HEK293T (cell line): ENCODE results near the gene KCNH1.

ENCODE experiments used
- CTCF ChIA-PET: fragments of 350-600 bp; formaldehyde crosslinking; extraction: SDS; loops from one replicate; lab custom pipeline; 2021; ENCODE audit warnings: antibody characterized with exemption, inconsistent platforms; lab: Yijun Ruan, JAX
- POLR2A ChIA-PET: fragments of 350-600 bp; formaldehyde crosslinking; extraction: SDS; loops from one replicate; lab custom pipeline; 2020; ENCODE audit warnings: antibody characterized with exemption, inconsistent platforms; lab: Yijun Ruan, JAX
- DNase-seq: peaks from one replicate; pipeline ENCODE4 v3.0.0; 2012; ENCODE audit warnings: mixed read lengths; ENCODE audit errors: extremely low spot score
- ARNT ChIP-seq: fragments of 450-650 bp; IDR thresholded peaks from 2 replicates; pipeline ENCODE4 v1.6.1; 2017; ENCODE audit warnings: mild to moderate bottlenecking
- BHLHE40 ChIP-seq: fragments of 450-650 bp; IDR thresholded peaks from 2 replicates; pipeline ENCODE4 v1.6.1; 2016; ENCODE audit warnings: mild to moderate bottlenecking, moderate library complexity, borderline replicate concordance
- CTBP1 ChIP-seq: fragments of 450-650 bp; IDR thresholded peaks from 2 replicates; pipeline ENCODE4 v1.6.1; 2016; ENCODE audit warnings: borderline replicate concordance
- ELF4 ChIP-seq: fragments of 450-650 bp; IDR thresholded peaks from 2 replicates; pipeline ENCODE4 v1.6.1; 2017; ENCODE audit warnings: antibody characterized with exemption
- FOXA1 ChIP-seq: fragments of 450-650 bp; IDR thresholded peaks from 2 replicates; pipeline ENCODE4 v1.6.1; 2016; ENCODE audit warnings: mild to moderate bottlenecking
- FOXK2 ChIP-seq: fragments of 450-650 bp; IDR thresholded peaks from 2 replicates; pipeline ENCODE4 v1.6.1; 2016; ENCODE audit warnings: mild to moderate bottlenecking
- FOXM1 ChIP-seq: fragments of 450-650 bp; IDR thresholded peaks from 2 replicates; pipeline ENCODE4 v1.6.1; 2017; ENCODE audit warnings: mild to moderate bottlenecking, borderline replicate concordance
- HDGF ChIP-seq: fragments of 450-650 bp; IDR thresholded peaks from 2 replicates; pipeline ENCODE4 v1.6.1; 2017; ENCODE audit warnings: antibody characterized with exemption, borderline replicate concordance
- L3MBTL2 ChIP-seq: fragments of 450-650 bp; conservative IDR thresholded peaks from 2 replicates; pipeline ENCODE4 v1.6.1; 2016; ENCODE audit warnings: mild to moderate bottlenecking
- LEF1 ChIP-seq: fragments of 450-650 bp; IDR thresholded peaks from 2 replicates; pipeline ENCODE4 v1.6.1; 2017; ENCODE audit warnings: mild to moderate bottlenecking, borderline replicate concordance
- NFRKB ChIP-seq: fragments of 450-650 bp; IDR thresholded peaks from 2 replicates; pipeline ENCODE4 v1.6.1; 2016; ENCODE audit warnings: mild to moderate bottlenecking, moderate library complexity
- SP1 ChIP-seq: fragments of 450-650 bp; IDR thresholded peaks from 2 replicates; pipeline ENCODE4 v1.6.1; 2017
- SUZ12 ChIP-seq: fragments of 450-650 bp; IDR thresholded peaks from 2 replicates; pipeline ENCODE4 v1.6.1; 2016; ENCODE audit warnings: mild to moderate bottlenecking
- TARDBP ChIP-seq: fragments of 450-650 bp; IDR thresholded peaks from 2 replicates; pipeline ENCODE4 v1.6.1; 2016
- ZNF384 ChIP-seq: fragments of 450-650 bp; IDR thresholded peaks from 2 replicates; pipeline ENCODE4 v1.6.1; 2016
- TF ChIP-seq, protein P1 (sequence below): fragments of 450-650 bp; IDR thresholded peaks from 2 replicates; pipeline ENCODE4 v1.6.1; 2016

Gene KCNH1

GRCh38 chr1:210764536-210764935, 369.4 kb downstream of the KCNH1 start:
- CTCF ChIA-PET, result no interaction called here
- no peak for TF ChIP-seq CTBP1
- no peak for TF ChIP-seq ARNT
- no peak for TF ChIP-seq TARDBP
- no peak for TF ChIP-seq NFRKB
- TF ChIP-seq, protein P1, sequence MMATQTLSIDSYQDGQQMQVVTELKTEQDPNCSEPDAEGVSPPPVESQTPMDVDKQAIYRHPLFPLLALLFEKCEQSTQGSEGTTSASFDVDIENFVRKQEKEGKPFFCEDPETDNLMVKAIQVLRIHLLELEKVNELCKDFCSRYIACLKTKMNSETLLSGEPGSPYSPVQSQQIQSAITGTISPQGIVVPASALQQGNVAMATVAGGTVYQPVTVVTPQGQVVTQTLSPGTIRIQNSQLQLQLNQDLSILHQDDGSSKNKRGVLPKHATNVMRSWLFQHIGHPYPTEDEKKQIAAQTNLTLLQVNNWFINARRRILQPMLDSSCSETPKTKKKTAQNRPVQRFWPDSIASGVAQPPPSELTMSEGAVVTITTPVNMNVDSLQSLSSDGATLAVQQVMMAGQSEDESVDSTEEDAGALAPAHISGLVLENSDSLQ, result no peak
- TF ChIP-seq LEF1, result no peak
- TF ChIP-seq BHLHE40, result no peak
- DNase-seq, result no peak
- POLR2A ChIA-PET, result no interaction called here

- TF ChIP-seq NFRKB (no peak), LEF1 (no peak), ELF4 (no peak), CTBP1 (no peak), SP1 (no peak), L3MBTL2 (no peak), HDGF (no peak), FOXA1 (no peak)
- ChIA-PET POLR2A (no interaction called here), CTCF (no interaction called here)
- DNase-seq, result no peak
These were observed 375.2 kb downstream of the KCNH1 start for GRCh38 chr1:210758761-210759160.

GRCh38 chr1:210758261-210758660, 375.7 kb downstream of the KCNH1 start:
- POLR2A ChIA-PET, result no interaction called here
- no peak for DNase-seq
- TF ChIP-seq LEF1, result no peak
- TF ChIP-seq CTBP1, result no peak
- TF ChIP-seq ZNF384, result no peak
- no peak for TF ChIP-seq TARDBP
- TF ChIP-seq HDGF, result no peak
- TF ChIP-seq FOXA1, result no peak
- no peak for TF ChIP-seq ARNT
- TF ChIP-seq L3MBTL2, result no peak
- CTCF ChIA-PET, result no interaction called here

DNA sequence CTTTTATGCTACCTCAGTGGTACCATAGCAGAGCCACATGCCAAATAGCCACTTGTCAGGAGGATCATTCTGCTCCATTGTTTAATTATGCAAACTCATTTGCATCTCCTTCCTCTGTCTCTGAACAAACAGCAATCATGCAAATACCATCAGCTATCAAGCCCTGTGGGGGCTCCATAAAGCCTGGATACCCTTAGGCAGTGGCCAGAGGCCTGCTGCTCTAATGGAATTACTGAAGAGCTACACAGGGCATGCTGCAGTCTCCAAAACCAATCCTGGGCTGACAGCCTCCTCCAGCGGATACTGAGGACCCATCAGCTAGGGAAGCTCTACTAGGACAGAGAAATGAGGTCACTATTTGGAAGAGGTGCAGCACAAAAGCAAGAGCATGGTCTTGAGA, 376.3 kb downstream of the KCNH1 start:
- ChIA-PET CTCF (no interaction called here), POLR2A (no interaction called here)
- TF ChIP-seq SP1 (no peak), FOXK2 (no peak), CTBP1 (no peak), ARNT (no peak), HDGF (no peak), NFRKB (no peak)
- no peak for DNase-seq

DNA sequence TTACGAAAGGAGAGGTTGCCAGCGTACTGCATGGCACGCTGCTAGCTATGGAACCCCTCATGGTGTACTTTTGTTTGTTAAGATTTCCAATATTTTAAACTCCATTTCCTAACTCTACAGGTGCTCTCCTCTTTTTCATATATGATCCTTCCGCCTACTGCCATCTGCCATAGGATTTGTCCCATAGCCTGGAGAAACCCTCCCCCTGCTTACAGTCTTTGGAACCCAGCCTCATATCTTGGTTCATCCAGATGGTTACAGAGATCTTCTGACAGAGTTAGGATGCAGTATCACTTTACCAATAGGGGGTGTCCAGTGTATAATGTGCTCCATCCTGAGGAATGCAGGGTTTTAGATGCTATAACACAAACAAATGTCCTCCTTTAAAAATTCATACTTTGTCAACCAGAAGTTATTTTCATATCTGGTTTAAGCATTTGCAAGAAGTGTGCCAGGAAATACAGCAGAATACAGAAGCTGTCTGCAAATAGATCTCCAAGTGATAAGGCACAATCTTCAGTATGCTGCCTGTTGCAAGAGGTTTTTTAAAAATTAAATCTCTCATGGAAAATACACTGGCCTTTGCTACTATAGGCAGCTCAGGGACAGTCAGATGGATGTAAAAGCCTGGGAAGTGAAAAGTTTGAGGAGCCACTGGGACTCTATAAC, 377.8 kb downstream of the KCNH1 start:
- CTCF ChIA-PET, result interaction anchor here (0.6 kb wide), 1 partner anchor 173 kb away, joined by 3 read pairs; no protein-coding TSS in a partner anchor
- TF ChIP-seq FOXM1 (no peak), CTBP1 (no peak), TARDBP (no peak), FOXA1 (no peak), FOXK2 (no peak), LEF1 (no peak), L3MBTL2 (no peak), SUZ12 (no peak), NFRKB (no peak), HDGF (no peak), SP1 (no peak), ZNF384 (no peak), ARNT (no peak), BHLHE40 (no peak), ELF4 (no peak)
- TF ChIP-seq, protein P1, result no peak
- POLR2A ChIA-PET, result no interaction called here

DNA sequence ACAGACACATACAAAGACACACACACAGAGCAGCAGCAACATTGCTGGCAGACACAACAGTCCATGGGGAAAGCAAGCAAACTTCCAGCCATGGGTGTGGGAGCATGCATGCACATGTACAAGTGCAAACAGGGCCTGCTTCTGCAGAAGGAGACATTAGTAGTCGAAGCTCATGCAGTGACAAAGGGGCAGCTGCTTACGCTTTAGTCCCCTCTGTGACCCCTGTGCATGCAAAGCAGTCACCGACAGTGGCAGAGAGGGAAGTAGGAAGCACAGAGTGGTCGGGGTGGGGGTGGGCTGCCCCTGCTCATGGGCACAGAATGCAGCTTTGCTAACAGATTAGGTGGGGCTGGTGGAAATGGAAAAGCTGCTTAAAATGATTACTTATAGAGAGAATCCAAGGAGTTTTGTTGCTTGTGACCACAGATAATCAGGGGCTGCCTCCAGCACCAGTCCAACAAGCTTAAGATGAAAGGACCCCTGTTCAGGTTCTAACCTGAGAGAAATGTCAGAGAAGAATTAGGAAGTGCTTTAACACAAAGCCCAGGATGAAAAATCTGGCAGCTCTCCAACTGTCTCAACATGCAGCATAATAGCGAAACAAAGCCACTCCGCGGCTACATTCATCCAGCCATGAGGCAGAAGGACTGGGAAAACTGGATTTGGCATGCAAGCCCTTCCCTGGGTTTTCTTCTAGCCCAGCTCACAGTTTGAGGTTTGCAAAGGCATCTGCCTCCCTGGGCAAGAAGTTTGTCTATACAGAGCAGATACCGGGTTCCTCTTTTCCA, 378.9 kb downstream of the KCNH1 start:
- DNase-seq, result no peak
- ChIA-PET CTCF (interaction anchor here (0.6 kb wide), 1 partner anchor 172 kb away, joined by 3 read pairs; no protein-coding TSS in a partner anchor), POLR2A (no interaction called here)
- no peak for TF ChIP-seq FOXA1
- TF ChIP-seq ARNT, result no peak
- TF ChIP-seq FOXM1, result no peak
- TF ChIP-seq, protein P1, result no peak
- no peak for TF ChIP-seq SUZ12

More for the DNA sequence above, 377.8 kb downstream of the KCNH1 start:
- no peak for DNase-seq
